ENCODE results near the gene FNBP1.

Gene FNBP1

DNA sequence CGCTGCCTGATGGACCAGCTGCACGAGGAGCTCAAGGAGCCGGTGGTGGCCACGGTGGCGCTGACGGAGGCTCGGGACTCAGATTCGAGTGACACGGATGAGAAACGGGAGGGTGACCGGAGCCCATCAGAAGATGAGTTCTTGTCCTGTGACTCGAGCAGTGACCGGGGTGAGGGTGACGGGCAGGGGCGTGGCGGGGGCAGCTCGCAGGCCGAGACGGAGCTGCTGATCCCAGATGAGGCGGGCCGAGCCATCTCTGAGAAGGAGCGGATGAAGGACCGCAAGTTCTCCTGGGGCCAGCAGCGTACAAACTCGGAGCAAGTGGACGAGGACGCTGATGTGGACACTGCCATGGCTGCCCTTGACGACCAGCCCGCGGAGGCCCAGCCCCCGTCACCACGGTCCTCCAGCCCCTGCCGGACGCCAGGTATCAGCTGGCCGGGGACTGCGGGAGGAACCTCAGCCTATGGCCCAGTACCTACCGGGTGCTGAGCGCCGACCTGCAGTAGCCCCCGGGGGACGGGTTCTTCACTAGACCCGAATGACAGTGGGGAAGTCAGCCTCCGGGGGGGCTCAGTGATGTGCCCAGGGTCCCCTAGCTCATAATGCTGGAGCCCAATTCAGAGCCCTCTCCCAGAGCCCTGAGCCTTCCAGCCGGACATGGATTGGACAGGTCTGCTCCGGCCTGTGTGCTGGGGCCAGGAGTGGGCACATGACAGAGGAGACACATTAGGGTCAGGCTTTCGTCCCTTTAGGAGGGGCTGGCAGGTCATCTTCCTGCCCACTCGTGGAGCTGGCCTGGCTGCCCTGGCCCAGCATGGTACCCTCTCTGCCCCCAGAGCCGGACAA lies 174.7 kb downstream of the FNBP1 start:
- no peak for DNase-seq (ENCODE audit: low read depth in 2 of 2)
- no peak overlapping the region for H3K4me3 ChIP-seq (replicated peaks in 1 of 2; ENCODE audit: low read depth in 2 of 2, low read length in 2 of 2)
- TF ChIP-seq CTCF (IDR thresholded peaks at IDR 0.05; ENCODE audit: low read depth, low read length), result no peak

- no peak for DNase-seq (ENCODE audit: low read depth in 2 of 2)
- TF ChIP-seq CTCF (IDR thresholded peaks at IDR 0.05; ENCODE audit: low read depth, low read length), result no peak
- no peak overlapping the region for H3K4me3 ChIP-seq (replicated peaks in 1 of 2; ENCODE audit: low read depth in 2 of 2, low read length in 2 of 2)
These were observed 175.6 kb downstream of the FNBP1 start for GRCh38 chr9:129867136-129868022.

- no peak for DNase-seq (ENCODE audit: low read depth in 2 of 2)
- H3K4me3 ChIP-seq (replicated peaks in 1 of 2; ENCODE audit: low read depth in 2 of 2, low read length in 2 of 2), result no peak overlapping the region
- no peak for TF ChIP-seq CTCF (IDR thresholded peaks at IDR 0.05; ENCODE audit: low read depth, low read length)
These were observed 176.4 kb downstream of the FNBP1 start for GRCh38 chr9:129866394-129867135.

DNA sequence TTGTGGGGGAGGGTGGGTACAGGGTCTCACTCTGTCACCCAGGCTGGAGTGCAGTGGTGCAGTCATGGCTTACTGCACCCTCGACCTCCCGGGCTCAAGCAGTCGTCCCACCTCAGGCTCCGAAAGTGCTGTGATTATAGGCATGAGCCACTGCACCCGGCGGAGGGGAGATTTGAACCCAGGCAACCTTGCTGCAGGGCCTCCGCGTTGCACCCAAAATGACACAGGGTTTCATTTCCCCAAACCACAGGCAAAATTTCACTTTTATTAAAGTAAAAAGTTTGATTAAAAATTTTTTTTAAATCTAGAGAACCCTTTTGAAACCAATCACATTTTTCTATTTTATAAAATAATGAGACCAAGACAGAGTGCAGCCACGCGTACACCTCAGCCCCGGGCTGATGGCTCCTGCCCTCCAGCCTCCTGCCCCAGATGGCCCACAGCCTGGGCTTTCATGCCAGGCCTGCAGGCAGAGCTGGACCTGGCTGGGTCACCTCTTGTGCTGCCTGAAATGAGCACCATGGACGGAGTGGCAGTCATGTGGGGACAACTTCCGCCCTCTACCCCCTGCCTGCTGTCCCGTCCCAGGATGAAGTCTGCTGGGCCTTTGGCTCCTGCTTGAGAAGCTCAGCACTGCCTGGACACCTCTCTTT lies 177.2 kb downstream of the FNBP1 start:
- no peak for DNase-seq (ENCODE audit: low read depth in 2 of 2)
- H3K4me3 ChIP-seq (replicated peaks in 1 of 2; ENCODE audit: low read depth in 2 of 2, low read length in 2 of 2), result no peak overlapping the region
- no peak for TF ChIP-seq CTCF (IDR thresholded peaks at IDR 0.05; ENCODE audit: low read depth, low read length)

- no peak for TF ChIP-seq CTCF (IDR thresholded peaks at IDR 0.05; ENCODE audit: low read depth, low read length)
- H3K4me3 ChIP-seq (replicated peaks in 1 of 2; ENCODE audit: low read depth in 2 of 2, low read length in 2 of 2), result no peak overlapping the region
- DNase-seq (ENCODE audit: low read depth in 2 of 2), result no peak
These were observed 177.9 kb downstream of the FNBP1 start for GRCh38 chr9:129864991-129865647.

All from cardiac fibroblast (primary cell).